Brain microvascular endothelial cell (primary cell): ENCODE results near the gene DNMT3A.

Experiments used
- DNase-seq: peaks from one replicate; pipeline ENCODE4 v3.0.0-alpha.2; 2020
- H3K27ac ChIP-seq: fragments of 250-450 bp; sonication (Bioruptor Pico); 2 replicates; pipeline ENCODE4 v1.5.1; 2020; ENCODE audit warnings: mild to moderate bottlenecking, moderate library complexity
- H3K27me3 ChIP-seq: fragments of 250-450 bp; sonication (Bioruptor Pico); replicated peaks from 2 replicates; pipeline ENCODE4 v1.5.1; 2020; ENCODE audit warnings: mild to moderate bottlenecking
- H3K36me3 ChIP-seq: fragments of 250-450 bp; sonication (Bioruptor Pico); replicated peaks from 2 replicates; pipeline ENCODE4 v1.5.1; 2020; ENCODE audit warnings: mild to moderate bottlenecking
- H3K4me3 ChIP-seq: 2 replicates; pipeline ENCODE4 v1.5.1; 2011; ENCODE audit warnings: low read depth, mild to moderate bottlenecking, control low read depth, low read length, moderate library complexity
- CTCF ChIP-seq: IDR thresholded peaks from 2 replicates; pipeline ENCODE4 v1.5.1; 2011; ENCODE audit warnings: low read depth, mild to moderate bottlenecking, moderate library complexity, low read length, control low read depth, inconsistent platforms; ENCODE audit errors: missing control alignments
- in situ Hi-C: cut with HindIII; loops from 2 replicates; pipeline ENCODE4 v1.10.0; 2017; ENCODE audit warnings: low sequenced_read_pairs, low pct_ligation_motif_present

The DNMT3A gene

GRCh38 chr2:25385910-25386309, 44.2 kb upstream of the DNMT3A start:
- in situ Hi-C loops, result no loop called here

GRCh38 chr2:25383806-25384205, 42.1 kb upstream of the DNMT3A start:
- Histone ChIP-seq H3K27me3 (no peaks in the 10 kb centered on the region), H3K36me3 (no peaks in the 10 kb centered on the region), H3K27ac (no peak overlapping the region), H3K4me3 (no peak overlapping the region)
- DNase-seq, result no peak
- no peak for TF ChIP-seq CTCF
- in situ Hi-C loops, result no loop called here

More at GRCh38 chr2:25385910-25386309, 44.2 kb upstream of the DNMT3A start:
- Histone ChIP-seq H3K36me3 (no peaks in the 10 kb centered on the region), H3K4me3 (no peak overlapping the region), H3K27me3 (no peaks in the 10 kb centered on the region), H3K27ac (no peak overlapping the region)
- no peak for TF ChIP-seq CTCF
- DNase-seq, result no peak

GRCh38 chr2:25381502-25381901, 39.8 kb upstream of the DNMT3A start:
- Histone ChIP-seq H3K36me3 (no peaks in the 10 kb centered on the region), H3K27ac (no peak overlapping the region), H3K27me3 (no peaks in the 10 kb centered on the region), H3K4me3 (no peak overlapping the region)
- no peak for TF ChIP-seq CTCF
- in situ Hi-C loops, result no loop called here
- DNase-seq, result no peak

GRCh38 chr2:25380586-25381375, 39.1 kb upstream of the DNMT3A start:
- no peak for DNase-seq
- no peaks in the 10 kb centered on the region for H3K36me3 ChIP-seq

GRCh38 chr2:25380023-25380422, 38.3 kb upstream of the DNMT3A start:
- Histone ChIP-seq H3K27me3 (no peaks in the 10 kb centered on the region), H3K36me3 (no peaks in the 10 kb centered on the region), H3K4me3 (no peak overlapping the region), H3K27ac (no peak overlapping the region)
- no peak for TF ChIP-seq CTCF
- in situ Hi-C loops, result no loop called here
- no peak for DNase-seq

More at GRCh38 chr2:25380586-25381375, 39.1 kb upstream of the DNMT3A start:
- in situ Hi-C loops, result no loop called here
- Histone ChIP-seq H3K4me3 (no peak overlapping the region), H3K27ac (no peak overlapping the region), H3K27me3 (no peaks in the 10 kb centered on the region)
- no peak for TF ChIP-seq CTCF

GRCh38 chr2:25379535-25379934, 37.8 kb upstream of the DNMT3A start:
- H3K27me3 ChIP-seq, result no peaks in the 10 kb centered on the region
- H3K27ac ChIP-seq, result no peak overlapping the region
- in situ Hi-C loops, result no loop called here
- H3K36me3 ChIP-seq, result no peaks in the 10 kb centered on the region
- DNase-seq, result no peak
- no peak overlapping the region for H3K4me3 ChIP-seq
- TF ChIP-seq CTCF, result no peak
